Measurements from ENCODE around the gene TMTC1. TPM values are rescaled to one million over a fixed set of nuclear protein-coding genes. Genes with fewer than 3 reads are reported as not detected.

Gene TMTC1
- total RNA-seq, 1 donor from 2014 or later = not detected

- intact Hi-C loops (cut with micrococcal nuclease) = loop anchor here (1.0 kb wide), 2 partner anchors 1288 to 1325 kb away; no protein-coding TSS in a partner anchor
- H3K9me3 Mint-ChIP-seq = no peaks in the 10 kb centered on the region
- CTCF ChIA-PET = interaction anchor here (1.2 to 4.2 kb wide), 4 partner anchors 14 to 1327 kb away, joined by 3 to 34 read pairs (median 8); no protein-coding TSS in a partner anchor
- H3K27me3 Mint-ChIP-seq = peaks cover 11% of the 10 kb centered on the region
- DNase-seq (no peak), ATAC-seq (ENCODE audit: low read depth) (no peak)
- H3K36me3 Mint-ChIP-seq (ENCODE audit: low read depth) = no peaks in the 10 kb centered on the region
- TF ChIP-seq CTCF (IDR thresholded peaks at IDR 0.05) = peak; percentile 40
- H3K27ac Mint-ChIP-seq = no peak overlapping the region
- H3K4me1 Mint-ChIP-seq = no peaks in the 10 kb centered on the region
- POLR2A ChIA-PET = no interaction called here
- no peak overlapping the region for H3K4me3 Mint-ChIP-seq
Measured at GRCh38 chr12:29519585-29520182, 264.1 kb downstream of the TMTC1 start.

- peaks cover 11% of the 10 kb centered on the region for H3K27me3 Mint-ChIP-seq
- ATAC-seq (ENCODE audit: low read depth) (no peak), DNase-seq (no peak)
- ChIA-PET CTCF (interaction anchor here (1.0 to 4.2 kb wide), 3 partner anchors 15 to 1328 kb away, joined by 3 to 34 read pairs (median 12); no protein-coding TSS in a partner anchor), POLR2A (no interaction called here)
- TF ChIP-seq CTCF (IDR thresholded peaks at IDR 0.05) = no peak
- H3K27ac Mint-ChIP-seq = no peak overlapping the region
- no peak overlapping the region for H3K4me3 Mint-ChIP-seq
- no peaks in the 10 kb centered on the region for H3K4me1 Mint-ChIP-seq
- intact Hi-C loops (cut with micrococcal nuclease) = no loop called here
- H3K9me3 Mint-ChIP-seq = no peaks in the 10 kb centered on the region
- no peaks in the 10 kb centered on the region for H3K36me3 Mint-ChIP-seq (ENCODE audit: low read depth)
Measured at GRCh38 chr12:29518407-29518806, 265.3 kb downstream of the TMTC1 start.

GRCh38 chr12:29517264-29517663 lies 266.5 kb downstream of the TMTC1 start:
- H3K27me3 Mint-ChIP-seq = peaks cover 11% of the 10 kb centered on the region
- no peaks in the 10 kb centered on the region for H3K9me3 Mint-ChIP-seq
- DNase-seq (no peak), ATAC-seq (ENCODE audit: low read depth) (no peak)
- no peaks in the 10 kb centered on the region for H3K36me3 Mint-ChIP-seq (ENCODE audit: low read depth)
- intact Hi-C loops (cut with micrococcal nuclease) = no loop called here
- ChIA-PET CTCF (interaction anchor here (1.2 to 1.3 kb wide), 2 partner anchors 10 to 1291 kb away, joined by 3 to 4 read pairs; no protein-coding TSS in a partner anchor), POLR2A (no interaction called here)
- no peak overlapping the region for H3K27ac Mint-ChIP-seq
- H3K4me1 Mint-ChIP-seq = no peaks in the 10 kb centered on the region
- no peak for TF ChIP-seq CTCF (IDR thresholded peaks at IDR 0.05)
- no peak overlapping the region for H3K4me3 Mint-ChIP-seq

- Mint-ChIP-seq H3K4me1 (no peaks in the 10 kb centered on the region), H3K36me3 (ENCODE audit: low read depth) (no peaks in the 10 kb centered on the region), H3K9me3 (no peaks in the 10 kb centered on the region), H3K4me3 (no peak overlapping the region), H3K27ac (no peak overlapping the region), H3K27me3 (peaks cover 11% of the 10 kb centered on the region)
- no peak for ATAC-seq (ENCODE audit: low read depth)
- intact Hi-C loops (cut with micrococcal nuclease) = no loop called here
- CTCF ChIA-PET = interaction anchor here (1.2 to 1.3 kb wide), 2 partner anchors 11 to 1292 kb away, joined by 3 to 4 read pairs; no protein-coding TSS in a partner anchor
- POLR2A ChIA-PET = no interaction called here
- DNase-seq = no peak
- no peak for TF ChIP-seq CTCF (IDR thresholded peaks at IDR 0.05)
Measured at GRCh38 chr12:29516431-29516875, 267.3 kb downstream of the TMTC1 start.

GRCh38 chr12:29510591-29511185 lies 273.1 kb downstream of the TMTC1 start:
- CTCF ChIA-PET = no interaction called here
- ATAC-seq (ENCODE audit: low read depth) = no peak
- H3K9me3 Mint-ChIP-seq = no peaks in the 10 kb centered on the region
- no peak overlapping the region for H3K27ac Mint-ChIP-seq
- no peak overlapping the region for H3K4me3 Mint-ChIP-seq
- H3K36me3 Mint-ChIP-seq (ENCODE audit: low read depth) = no peaks in the 10 kb centered on the region
- POLR2A ChIA-PET = no interaction called here
- intact Hi-C loops (cut with micrococcal nuclease) = no loop called here
- peaks cover 10% of the 10 kb centered on the region for H3K27me3 Mint-ChIP-seq
- TF ChIP-seq CTCF (IDR thresholded peaks at IDR 0.05) = no peak
- no peak for DNase-seq
- no peaks in the 10 kb centered on the region for H3K4me1 Mint-ChIP-seq
